ENCODE results near the gene OSBPL2.

Gene OSBPL2

GRCh38 chr20:62314711-62315302 is 76.5 kb downstream of the OSBPL2 start:
- no peak for DNase-seq
- in situ Hi-C loops (cut with MboI; ENCODE audit: low pct_unique_long_range_greater_than_20kb, low sequenced_read_pairs): no loop called here

DNA sequence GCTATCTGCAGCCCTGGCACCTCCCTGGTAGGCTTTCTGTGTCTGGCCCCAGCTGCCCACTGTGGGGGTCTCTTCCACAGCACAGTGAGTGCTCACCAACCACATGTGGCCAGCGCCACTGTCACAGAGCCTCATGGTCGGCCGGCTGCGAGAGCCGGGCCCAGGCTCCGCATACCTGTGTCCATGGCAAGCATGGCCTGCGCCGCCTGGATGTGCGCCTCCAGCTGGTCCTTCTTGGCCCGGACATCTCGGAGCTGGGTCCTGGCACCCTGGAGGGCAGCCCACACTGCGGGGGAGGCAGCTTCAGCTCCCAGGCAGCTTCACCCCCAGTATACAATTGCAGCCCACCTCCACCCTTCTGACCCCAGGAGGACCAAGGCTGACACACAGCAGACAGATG is 77.5 kb downstream of the OSBPL2 start:
- in situ Hi-C loops (cut with MboI; ENCODE audit: low pct_unique_long_range_greater_than_20kb, low sequenced_read_pairs): no loop called here
- no peak for DNase-seq

GRCh38 chr20:62316331-62317166 is 78.2 kb downstream of the OSBPL2 start:
- no peak for DNase-seq
- in situ Hi-C loops (cut with MboI; ENCODE audit: low pct_unique_long_range_greater_than_20kb, low sequenced_read_pairs): no loop called here

DNA sequence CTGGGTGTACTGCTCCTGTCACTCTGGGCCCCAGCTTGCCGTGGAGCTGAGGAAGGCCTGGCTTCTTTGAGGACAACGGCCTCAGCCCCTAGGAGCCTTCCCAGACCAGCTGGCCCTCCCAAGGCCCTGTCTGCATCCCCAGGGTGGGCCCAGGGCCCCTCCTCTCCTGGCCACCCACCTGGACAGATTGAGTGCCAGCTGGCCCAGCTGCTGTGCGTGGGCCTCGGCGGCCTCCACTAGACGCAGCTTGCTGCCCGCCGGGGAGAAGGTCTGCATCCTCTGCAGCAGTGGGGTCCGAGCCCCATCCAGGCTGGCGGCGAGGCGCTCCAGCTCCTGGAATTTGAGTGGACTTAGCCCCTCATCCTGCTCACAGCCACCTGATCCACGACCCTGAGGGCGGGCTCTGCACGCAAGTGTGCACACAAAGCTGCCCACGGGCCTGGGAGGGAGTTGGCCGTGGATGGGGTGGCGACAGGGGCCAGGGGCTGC is 78.9 kb downstream of the OSBPL2 start:
- DNase-seq: no peak
- in situ Hi-C loops (cut with MboI; ENCODE audit: low pct_unique_long_range_greater_than_20kb, low sequenced_read_pairs): no loop called here

- in situ Hi-C loops (cut with MboI; ENCODE audit: low pct_unique_long_range_greater_than_20kb, low sequenced_read_pairs): no loop called here
- no peak for DNase-seq
Observed at GRCh38 chr20:62318400-62319345, 80.4 kb downstream of the OSBPL2 start.

DNA sequence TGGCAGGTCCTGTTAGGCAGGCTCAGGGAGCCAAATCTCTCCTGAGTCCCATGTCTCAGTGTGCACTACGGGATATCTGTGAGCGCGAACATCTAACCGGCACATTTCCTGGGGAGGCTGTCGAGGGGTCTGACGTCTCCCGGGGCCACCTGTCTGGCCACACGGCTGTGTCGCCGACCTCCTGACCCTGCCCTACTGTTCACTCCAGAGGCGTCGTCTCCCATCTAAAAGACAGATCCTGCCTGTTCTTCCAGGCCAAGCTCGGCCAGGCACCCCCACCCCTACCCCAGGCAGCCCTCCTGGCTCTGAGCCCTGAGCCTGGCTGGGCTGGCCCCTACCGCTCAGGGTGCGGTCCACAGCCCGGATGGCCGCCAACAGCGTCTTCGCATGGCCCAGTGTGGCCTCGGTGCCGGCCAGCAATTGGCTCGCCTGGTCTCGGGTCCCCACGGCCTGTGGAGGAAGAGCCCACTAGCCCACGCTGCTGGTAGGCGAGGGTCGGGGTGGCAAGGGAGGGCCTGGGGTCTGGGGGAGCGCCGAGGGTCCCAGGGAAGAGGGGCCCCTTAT is 81.1 kb downstream of the OSBPL2 start:
- DNase-seq: no peak

DNA sequence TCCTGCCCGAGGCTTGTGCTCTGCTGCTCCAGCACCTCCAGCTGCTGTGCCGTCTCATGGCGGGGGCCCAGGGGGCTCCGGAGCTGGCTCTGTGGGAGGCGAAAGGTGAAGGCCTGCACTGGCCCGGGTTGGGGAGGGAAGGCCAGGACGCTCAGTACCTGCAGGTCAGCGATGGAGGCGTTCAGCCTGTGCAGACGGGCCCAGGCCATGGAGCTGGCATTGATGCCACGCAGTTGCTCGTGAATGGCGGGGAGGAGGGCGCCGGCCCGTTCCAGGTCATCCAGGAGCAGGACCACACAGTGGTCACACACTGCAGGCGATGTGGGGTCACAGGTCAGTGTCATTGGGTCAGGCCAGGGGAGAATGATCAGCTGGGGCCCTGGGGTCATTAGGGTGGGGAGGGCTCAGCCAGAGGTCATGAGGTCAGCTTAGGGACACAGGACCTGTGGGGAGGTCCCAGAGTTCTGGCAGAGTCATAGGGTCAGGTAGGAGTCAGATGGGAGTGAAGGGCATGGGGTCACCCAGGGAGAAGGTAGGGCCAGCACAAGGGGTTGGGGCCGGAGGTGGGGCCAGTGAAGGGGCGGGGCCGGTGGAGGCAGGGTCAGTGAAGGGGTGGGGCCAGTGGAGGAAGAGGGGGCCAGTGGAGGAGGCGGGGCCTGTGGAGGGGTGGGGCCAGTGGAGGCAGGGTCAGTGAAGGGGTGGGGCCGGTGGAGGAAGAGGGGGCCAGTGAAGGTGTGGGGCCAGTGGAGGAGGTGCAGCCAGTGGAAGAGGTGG is 82.4 kb downstream of the OSBPL2 start:
- in situ Hi-C loops (cut with MboI; ENCODE audit: low pct_unique_long_range_greater_than_20kb, low sequenced_read_pairs): no loop called here
- no peak for DNase-seq

More for the DNA sequence above, 81.1 kb downstream of the OSBPL2 start:
- in situ Hi-C loops (cut with MboI; ENCODE audit: low pct_unique_long_range_greater_than_20kb, low sequenced_read_pairs): no loop called here

GRCh38 chr20:62321521-62321948 is 83.2 kb downstream of the OSBPL2 start:
- no peak for DNase-seq
- in situ Hi-C loops (cut with MboI; ENCODE audit: low pct_unique_long_range_greater_than_20kb, low sequenced_read_pairs): no loop called here

DNA sequence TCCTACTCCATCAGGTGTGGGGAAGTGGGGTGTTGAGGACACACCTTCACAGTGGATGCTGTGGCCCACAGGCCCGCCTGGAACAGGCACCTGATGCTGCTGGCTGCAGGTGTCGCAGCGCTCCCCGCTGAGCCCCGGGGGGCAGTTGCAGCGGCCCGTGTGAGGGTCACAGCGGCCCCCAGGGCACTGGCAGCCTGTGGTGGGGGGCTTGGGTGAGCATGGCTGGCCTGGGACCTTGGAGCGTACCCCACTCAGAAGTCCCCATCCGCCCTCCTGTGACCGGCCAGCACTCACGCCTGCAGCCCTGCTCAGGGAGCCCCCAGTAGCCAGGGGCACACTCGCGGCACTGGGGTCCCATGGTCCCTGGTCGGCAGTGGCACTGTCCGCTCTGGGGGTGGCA is 83.7 kb downstream of the OSBPL2 start:
- in situ Hi-C loops (cut with MboI; ENCODE audit: low pct_unique_long_range_greater_than_20kb, low sequenced_read_pairs): no loop called here
- DNase-seq: no peak

DNA sequence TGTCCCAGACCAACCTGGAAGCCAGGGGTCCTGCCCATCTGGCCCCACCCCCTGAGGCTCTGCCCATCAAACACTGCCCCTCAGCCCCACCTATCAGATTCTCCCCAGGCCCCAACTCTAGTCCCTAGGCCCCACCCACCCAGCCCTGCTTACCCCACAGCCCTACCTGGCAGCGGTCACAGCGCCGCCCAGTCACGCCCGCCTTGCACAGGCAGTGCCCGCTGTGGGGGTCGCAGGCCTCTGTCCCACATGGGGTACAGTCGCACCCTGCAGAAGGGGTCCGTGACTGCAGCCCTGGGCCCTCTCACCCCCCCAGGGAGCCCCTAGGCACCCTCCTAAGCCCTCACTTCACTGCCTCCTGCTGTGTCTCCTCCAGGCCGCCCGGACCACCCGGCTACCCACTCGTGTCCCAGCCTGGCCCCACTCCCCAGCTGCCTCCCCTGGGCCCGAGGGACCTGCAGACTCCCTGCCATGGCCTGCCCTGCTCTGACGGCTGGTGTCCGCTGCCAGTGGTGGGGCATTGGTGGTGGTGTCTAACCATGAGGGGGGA is 84.2 kb downstream of the OSBPL2 start:
- no peak for DNase-seq
- in situ Hi-C loops (cut with MboI; ENCODE audit: low pct_unique_long_range_greater_than_20kb, low sequenced_read_pairs): no loop called here

- DNase-seq: no peak
- in situ Hi-C loops (cut with MboI; ENCODE audit: low pct_unique_long_range_greater_than_20kb, low sequenced_read_pairs): no loop called here
Observed at GRCh38 chr20:62323146-62323979, 85.0 kb downstream of the OSBPL2 start.

GRCh38 chr20:62323980-62324906 is 85.9 kb downstream of the OSBPL2 start:
- in situ Hi-C loops (cut with MboI; ENCODE audit: low pct_unique_long_range_greater_than_20kb, low sequenced_read_pairs): no loop called here
- DNase-seq: no peak

- in situ Hi-C loops (cut with MboI; ENCODE audit: low pct_unique_long_range_greater_than_20kb, low sequenced_read_pairs): no loop called here
- DNase-seq: no peak
Observed at GRCh38 chr20:62325172-62325905, 87.0 kb downstream of the OSBPL2 start.

- no peak for DNase-seq
- in situ Hi-C loops (cut with MboI; ENCODE audit: low pct_unique_long_range_greater_than_20kb, low sequenced_read_pairs): no loop called here
Observed at GRCh38 chr20:62326559-62326958, 88.2 kb downstream of the OSBPL2 start.

DNA sequence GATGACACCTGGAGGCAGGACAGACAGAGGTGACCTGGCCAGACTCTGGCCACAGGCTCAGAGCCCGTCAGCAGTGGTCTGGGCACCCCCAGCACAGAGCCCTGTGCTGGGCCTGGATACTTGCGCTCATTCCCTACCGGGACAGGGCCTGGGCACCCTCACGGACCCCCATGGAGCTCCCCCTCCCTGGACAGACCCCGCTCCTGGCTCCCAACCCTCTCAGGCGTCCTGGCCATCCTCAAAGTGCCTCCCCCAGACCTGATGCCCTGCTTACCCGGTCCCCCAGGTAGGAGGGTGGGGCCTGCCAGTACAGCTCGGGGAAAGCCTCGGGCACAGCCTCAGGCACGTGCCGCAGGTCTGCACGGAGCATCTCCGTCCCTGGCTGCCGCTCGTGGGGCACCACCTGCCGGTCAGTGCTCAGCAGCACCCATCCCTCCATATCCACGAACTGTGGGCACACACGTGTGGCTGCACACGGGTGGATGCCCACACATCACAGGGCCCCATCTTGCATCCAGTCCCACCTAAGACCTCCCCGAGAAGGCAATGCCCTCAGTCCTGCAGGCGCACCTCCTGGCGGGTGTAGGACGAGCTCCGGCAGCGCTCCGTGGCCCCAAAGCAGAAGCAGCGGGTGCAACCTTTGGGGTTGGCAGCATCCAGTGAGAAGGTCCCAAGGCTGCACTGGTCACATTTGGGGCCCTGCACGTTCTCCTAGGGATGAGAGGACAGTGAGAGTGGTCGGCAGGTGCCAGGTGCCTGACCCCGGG is 88.8 kb downstream of the OSBPL2 start:
- in situ Hi-C loops (cut with MboI; ENCODE audit: low pct_unique_long_range_greater_than_20kb, low sequenced_read_pairs): no loop called here
- no peak for DNase-seq

All from KBM-7 (cell line).